Measurements from ENCODE around the gene KRT81. TPM values are rescaled to one million over a fixed set of nuclear protein-coding genes. Genes with fewer than 3 reads are reported as not detected.

KRT81 gene
- total and polyA plus RNA-seq, 8 donors: 0.12 to 0.26 TPM; not detected in 6

GRCh38 chr12:52331039-52331438 is 39.7 kb upstream of the KRT81 start:
- peaks cover 0 to 3% of the 10 kb centered on the region in 2 donors for H3K9me3 ChIP-seq
- ATAC-seq: no peak
- H3K27ac ChIP-seq: no peak overlapping the region
- no peak for DNase-seq
- peaks cover 0 to 20% of the 10 kb centered on the region in 2 donors for H3K27me3 ChIP-seq
- no peaks in the 10 kb centered on the region for H3K4me1 ChIP-seq
- H3K4me3 ChIP-seq: no peak overlapping the region
- H3K36me3 ChIP-seq: no peaks in the 10 kb centered on the region
- intact Hi-C loops (cut with DNase I): no loop called here
- no peak for TF ChIP-seq CTCF (IDR thresholded peaks at IDR 0.05)

- DNase-seq (no peak), ATAC-seq (no peak)
- Histone ChIP-seq H3K36me3 (no peaks in the 10 kb centered on the region), H3K27ac (no peak overlapping the region), H3K27me3 (peaks cover 0 to 26% of the 10 kb centered on the region in 2 donors), H3K9me3 (no peaks in the 10 kb centered on the region), H3K4me3 (no peak overlapping the region), H3K4me1 (no peaks in the 10 kb centered on the region)
- no peak for TF ChIP-seq CTCF (IDR thresholded peaks at IDR 0.05)
- intact Hi-C loops (cut with DNase I): no loop called here
Observed at GRCh38 chr12:52327830-52328500, 36.6 kb upstream of the KRT81 start.

GRCh38 chr12:52327052-52327829 is 35.9 kb upstream of the KRT81 start:
- H3K4me1 ChIP-seq: no peaks in the 10 kb centered on the region
- intact Hi-C loops (cut with DNase I): no loop called here
- H3K9me3 ChIP-seq: no peaks in the 10 kb centered on the region
- ATAC-seq (peak; percentile 99), DNase-seq (peak in 2 of 4 donors; percentile 70 to 81)
- no peak overlapping the region for H3K4me3 ChIP-seq
- H3K27ac ChIP-seq: no peak overlapping the region
- H3K36me3 ChIP-seq: no peaks in the 10 kb centered on the region
- TF ChIP-seq CTCF (IDR thresholded peaks at IDR 0.05): peak; percentile 78
- H3K27me3 ChIP-seq: peaks cover 0 to 31% of the 10 kb centered on the region in 2 donors

- no peak overlapping the region for H3K27ac ChIP-seq
- intact Hi-C loops (cut with DNase I): loop anchor here in 1 of 2 donors (5.0 kb wide), 1 partner anchor 167 kb away; no protein-coding TSS in a partner anchor
- DNase-seq: no peak
Observed at GRCh38 chr12:52324153-52324444, 32.8 kb upstream of the KRT81 start.

More at GRCh38 chr12:52324153-52324444, 32.8 kb upstream of the KRT81 start:
- Histone ChIP-seq H3K4me1 (no peaks in the 10 kb centered on the region), H3K9me3 (no peaks in the 10 kb centered on the region), H3K27me3 (peaks cover 5 to 62% of the 10 kb centered on the region in 2 donors), H3K36me3 (no peaks in the 10 kb centered on the region), H3K4me3 (no peak overlapping the region)
- TF ChIP-seq CTCF (IDR thresholded peaks at IDR 0.05): no peak
- ATAC-seq: no peak
